Measurements from ENCODE around the gene HMCN2. TPM values are rescaled to one million over a fixed set of nuclear protein-coding genes. Genes with fewer than 3 reads are reported as not detected.

HMCN2 gene
- total RNA-seq, 1 donor from 2014 or later, result 0.06 TPM

DNA sequence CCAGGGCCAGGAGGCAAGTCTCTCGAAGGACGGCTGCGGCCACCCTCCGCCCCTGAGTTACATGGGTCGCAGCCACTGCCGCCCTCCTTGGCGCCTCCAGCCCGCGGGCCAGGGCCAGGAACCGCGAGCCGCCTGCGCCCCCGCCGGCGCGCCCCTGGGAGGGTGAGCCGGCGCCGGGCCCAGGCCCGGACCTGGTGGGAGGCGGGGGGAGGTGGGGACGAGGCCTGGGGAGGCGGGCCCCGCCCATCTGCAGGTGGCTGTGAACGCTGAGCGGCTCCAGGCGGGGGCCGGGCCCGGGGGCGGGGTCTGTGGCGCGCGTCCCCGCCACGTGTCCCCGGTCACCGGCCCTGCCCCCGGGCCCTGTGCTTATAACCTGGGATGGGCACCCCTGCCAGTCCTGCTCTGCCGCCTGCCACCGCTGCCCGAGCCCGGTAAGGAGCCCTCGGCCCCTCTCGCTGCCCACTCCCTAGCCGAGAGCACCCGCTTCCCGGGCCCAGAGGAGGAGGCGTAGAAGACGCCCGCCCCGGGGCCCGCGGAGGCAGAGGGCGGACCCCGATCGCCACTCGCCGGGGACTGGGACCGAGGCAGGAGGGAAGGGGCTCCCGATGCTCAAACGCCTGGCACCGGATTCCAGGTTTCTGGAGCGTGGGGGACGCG, 179.1 kb downstream of the HMCN2 start, which contains the start of gene ASS1:
Gene ASS1 (plus strand): TSS at position 397 of the 657 bp plus-strand sequence. CDS start 7,268 bp downstream, outside the sequence.
- H3K4me3 ChIP-seq (ENCODE audit: low read depth, low read length), result peak within 1 kb of the TSS; percentile 60
- TF ChIP-seq, protein P1, sequence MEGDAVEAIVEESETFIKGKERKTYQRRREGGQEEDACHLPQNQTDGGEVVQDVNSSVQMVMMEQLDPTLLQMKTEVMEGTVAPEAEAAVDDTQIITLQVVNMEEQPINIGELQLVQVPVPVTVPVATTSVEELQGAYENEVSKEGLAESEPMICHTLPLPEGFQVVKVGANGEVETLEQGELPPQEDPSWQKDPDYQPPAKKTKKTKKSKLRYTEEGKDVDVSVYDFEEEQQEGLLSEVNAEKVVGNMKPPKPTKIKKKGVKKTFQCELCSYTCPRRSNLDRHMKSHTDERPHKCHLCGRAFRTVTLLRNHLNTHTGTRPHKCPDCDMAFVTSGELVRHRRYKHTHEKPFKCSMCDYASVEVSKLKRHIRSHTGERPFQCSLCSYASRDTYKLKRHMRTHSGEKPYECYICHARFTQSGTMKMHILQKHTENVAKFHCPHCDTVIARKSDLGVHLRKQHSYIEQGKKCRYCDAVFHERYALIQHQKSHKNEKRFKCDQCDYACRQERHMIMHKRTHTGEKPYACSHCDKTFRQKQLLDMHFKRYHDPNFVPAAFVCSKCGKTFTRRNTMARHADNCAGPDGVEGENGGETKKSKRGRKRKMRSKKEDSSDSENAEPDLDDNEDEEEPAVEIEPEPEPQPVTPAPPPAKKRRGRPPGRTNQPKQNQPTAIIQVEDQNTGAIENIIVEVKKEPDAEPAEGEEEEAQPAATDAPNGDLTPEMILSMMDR (conservative IDR thresholded peaks at IDR 0.05; ENCODE audit: low read depth, low read length), result no peak
- DNase-seq (ENCODE audit: low read depth), result no peak

DNA sequence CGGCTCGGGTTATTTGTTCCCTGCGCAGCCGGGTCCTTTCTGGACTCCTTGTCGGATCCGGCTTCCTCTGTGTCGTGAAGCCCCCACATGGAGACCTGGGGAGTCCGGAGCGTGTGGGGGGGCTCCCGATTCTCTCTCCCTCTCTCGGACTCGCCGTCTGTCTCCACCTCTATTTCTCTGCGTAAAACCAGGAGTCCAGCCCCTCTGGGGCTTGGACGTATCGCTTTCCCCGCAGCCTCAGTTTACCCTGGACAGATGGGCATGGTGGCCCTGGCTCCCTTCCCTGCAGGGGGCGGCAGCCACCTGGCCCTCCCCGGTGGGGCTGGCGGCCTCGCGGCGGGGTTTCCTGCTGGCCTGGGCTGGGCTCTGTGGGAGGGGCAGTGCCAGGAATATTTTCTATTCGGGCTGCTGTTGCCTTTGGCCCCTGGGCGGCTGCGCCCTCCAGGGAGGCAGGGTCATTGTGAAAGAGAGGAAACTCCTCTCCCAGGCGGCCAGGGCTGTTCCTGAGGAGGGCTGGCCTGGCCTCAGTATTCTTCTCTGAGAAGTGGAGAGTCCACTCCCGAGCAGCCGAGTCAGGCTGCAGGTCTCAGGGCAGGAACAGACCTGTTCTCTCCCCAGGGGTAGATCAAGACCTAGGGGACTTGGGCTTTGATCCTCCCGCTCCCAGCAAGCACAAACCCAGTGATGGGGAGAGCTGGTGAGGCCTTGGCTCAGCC, 179.9 kb downstream of the HMCN2 start:
- H3K4me3 ChIP-seq (ENCODE audit: low read depth, low read length), result peak overlapping the region; percentile 60
- TF ChIP-seq, protein P1 (conservative IDR thresholded peaks at IDR 0.05; ENCODE audit: low read depth, low read length), result peak; percentile 17
- DNase-seq (ENCODE audit: low read depth), result no peak

DNA sequence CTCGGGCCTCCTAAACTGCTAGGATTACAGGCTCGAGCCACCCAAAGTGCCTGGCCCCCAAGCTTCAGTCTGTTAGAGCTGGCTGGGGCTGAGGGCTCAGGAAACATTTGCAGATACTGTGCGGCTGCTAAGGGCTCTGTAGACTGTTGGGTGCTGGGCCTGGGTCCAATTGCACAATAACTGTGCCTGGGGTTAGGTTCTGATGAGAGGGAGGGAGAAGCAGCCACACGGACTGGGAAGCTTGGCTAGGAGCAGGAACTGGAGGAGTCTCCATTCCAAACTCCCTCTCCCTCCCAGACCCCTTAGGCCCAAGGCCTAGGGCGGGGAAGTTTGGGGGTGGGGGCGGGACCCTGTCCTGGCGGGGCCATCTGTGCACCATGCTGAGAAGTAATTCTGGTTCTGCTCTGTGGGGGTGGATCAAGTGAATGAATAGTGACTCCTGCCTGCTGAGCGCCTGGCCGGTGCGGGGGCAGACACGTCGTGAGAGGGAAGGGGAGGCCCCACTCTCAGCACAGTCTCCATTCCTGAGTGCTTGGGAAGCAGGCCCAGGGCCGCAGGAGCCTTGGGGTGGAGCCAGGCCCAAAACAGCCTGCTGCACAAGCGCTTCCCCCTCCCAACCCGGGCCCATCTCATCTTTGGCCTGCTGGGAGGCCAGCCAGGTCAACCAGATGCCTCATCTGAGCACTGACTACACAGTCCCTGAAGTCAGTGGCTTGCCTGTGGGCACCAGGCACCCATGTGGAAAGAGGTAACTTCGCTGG, 180.7 kb downstream of the HMCN2 start:
- DNase-seq (ENCODE audit: low read depth), result no peak
- TF ChIP-seq, protein P1 (conservative IDR thresholded peaks at IDR 0.05; ENCODE audit: low read depth, low read length), result no peak
- H3K4me3 ChIP-seq (ENCODE audit: low read depth, low read length), result peak overlapping the region; percentile 60

DNA sequence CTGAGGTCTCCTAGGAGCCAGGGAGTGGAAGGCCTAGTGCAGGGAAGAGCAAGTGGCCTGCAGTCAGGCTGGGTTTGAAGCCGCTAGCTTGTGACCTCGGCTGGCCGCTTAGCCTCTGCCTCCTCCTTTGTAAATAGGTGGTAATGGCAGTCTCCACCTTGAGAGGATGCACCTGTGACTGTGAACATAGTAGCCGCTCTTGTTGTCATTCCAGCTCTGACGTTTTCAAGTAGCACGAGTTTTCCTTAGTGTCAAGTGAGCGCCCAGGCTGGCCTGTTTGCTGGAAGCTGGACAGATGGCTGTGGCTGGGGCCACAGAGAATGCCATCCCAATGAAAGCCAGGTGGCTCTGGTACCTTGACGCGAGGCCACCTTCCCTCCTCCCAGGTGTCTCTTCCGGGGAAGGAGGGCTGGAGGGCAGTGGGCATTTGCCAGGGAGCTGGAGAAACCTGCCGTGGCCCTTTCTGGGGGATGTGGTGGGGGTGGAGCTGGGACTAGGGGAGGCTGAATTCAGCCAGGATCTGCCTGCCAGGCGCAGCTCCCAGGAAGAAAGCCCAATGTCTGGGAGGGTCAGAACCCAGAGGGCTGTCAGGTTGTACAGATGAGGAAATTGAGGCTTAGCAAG, 181.7 kb downstream of the HMCN2 start:
- TF ChIP-seq, protein P1 (conservative IDR thresholded peaks at IDR 0.05; ENCODE audit: low read depth, low read length), result no peak
- DNase-seq (ENCODE audit: low read depth), result no peak
- H3K4me3 ChIP-seq (ENCODE audit: low read depth, low read length), result no peak overlapping the region

DNA sequence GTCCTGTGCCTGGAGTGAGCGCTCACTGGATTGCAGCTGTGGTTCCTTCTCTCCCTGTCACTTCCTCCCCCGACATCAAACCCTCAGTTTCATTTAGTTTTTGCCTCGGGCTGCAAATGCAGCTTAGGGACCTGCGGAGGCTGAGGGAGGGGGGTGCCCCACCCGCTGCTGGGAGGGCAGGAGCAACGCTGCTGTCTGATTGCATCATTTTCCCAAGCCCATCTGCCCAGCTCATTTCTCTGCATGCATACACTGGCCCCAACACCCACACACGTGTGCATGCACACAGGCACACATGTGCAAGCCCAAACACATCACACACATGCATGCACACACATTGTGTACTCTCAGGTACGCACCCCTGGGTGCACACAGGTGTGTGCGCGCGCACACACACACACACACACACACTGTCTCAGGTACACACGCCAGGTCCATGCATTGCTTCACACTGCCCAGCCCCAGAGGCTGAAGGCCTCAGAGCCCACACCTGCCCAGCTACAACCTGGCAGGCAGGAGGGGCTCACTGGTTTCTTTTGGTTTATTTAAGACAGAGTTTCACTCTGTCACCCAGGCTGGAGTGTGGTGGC, 182.6 kb downstream of the HMCN2 start:
- TF ChIP-seq, protein P1 (conservative IDR thresholded peaks at IDR 0.05; ENCODE audit: low read depth, low read length), result no peak
- DNase-seq (ENCODE audit: low read depth), result no peak

More for the DNA sequence above, 182.6 kb downstream of the HMCN2 start:
- H3K4me3 ChIP-seq (ENCODE audit: low read depth, low read length), result no peak overlapping the region
